ENCODE data around the gene CXCL9.

Gene CXCL9

GRCh38 chr4:75953509-75953908, 53.8 kb downstream of the CXCL9 start:
- no peak for DNase-seq

All from inflammatory macrophage treated with lipopolysaccharide for 1 hour (primary cell).